Measurements from ENCODE around the gene MRPL21. TPM values are rescaled to one million over a fixed set of nuclear protein-coding genes. Genes with fewer than 3 reads are reported as not detected.
A peak's percentile ranks its signal among the peaks of the same experiment; 100 is the strongest.

Gene MRPL21
- total and polyA plus RNA-seq, 9 of the 15 experiments (the other 6 are each of a cell fraction or from before 2014, with no cell fraction given), result 196 to 618 (median 232) TPM

GRCh38 chr11:68842427-68843051 lies 61.1 kb downstream of the MRPL21 start:
- peak overlapping the region; percentile 81; the same call in 1 of the 2 replicates for H3K4me2 ChIP-seq (ENCODE audit: insufficient read depth, low read length)
- WGBS (ENCODE audit: insufficient coverage, low coverage, missing lambda C conversion rate), result 71% methylated on average over 14 of the region's 25 CpGs
- in situ Hi-C loops (cut with MboI) (loop anchor here (25.0 kb wide), 1 partner anchor 820 kb away; no protein-coding TSS in a partner anchor), intact Hi-C loops (cut with micrococcal nuclease) (no loop called here)
- H3K9me1 ChIP-seq (ENCODE audit: control insufficient read depth, insufficient read depth, low read length), result no peaks in the 10 kb centered on the region
- no peaks in the 10 kb centered on the region for H4K20me1 ChIP-seq (replicated peaks; ENCODE audit: control insufficient read depth, insufficient read depth, low read length)
- H3K4me3 ChIP-seq, result no peak overlapping the region
- no peak overlapping the region for H3K27ac ChIP-seq (ENCODE audit: extremely low read depth, low read depth, low read length)
- no peaks in the 10 kb centered on the region for H3K36me3 ChIP-seq (ENCODE audit: control insufficient read depth, insufficient read depth, low read length)
- POLR2A ChIA-PET, result interaction anchor here (0.6 to 0.7 kb wide), 2 partner anchors 10 to 99 kb away, joined by 3 read pairs; no protein-coding TSS in a partner anchor
- DNase-seq (ENCODE audit: extremely low read depth in 1 of 4, low spot score in 3 of 4) (no peak), FAIRE-seq (no peak), ATAC-seq (no peak)
- no peaks in the 10 kb centered on the region for H3K9me3 ChIP-seq (replicated peaks; ENCODE audit: control insufficient read depth, insufficient read depth, low read depth, low read length)
- peak overlapping the region; percentile 92; the same call in 1 of the 2 replicates for H2AFZ ChIP-seq (ENCODE audit: low read depth, low read length)
- peaks cover 20% of the 10 kb centered on the region for H3K79me2 ChIP-seq (ENCODE audit: control insufficient read depth, insufficient read depth, low read length)
- peaks cover 18 to 52% of the 10 kb centered on the region in 2 experiments; a peak in 4 of 5 replicates for H3K4me1 ChIP-seq (replicated peaks in 1 of 2; ENCODE audit: control insufficient read depth in 2 of 2, insufficient read depth in 2 of 2, low read length in 2 of 2)
- TF ChIP-seq FOXO4 (CRISPR knock-in tag; IDR thresholded peaks at IDR 0.05) (no peak), ZKSCAN8 (CRISPR knock-in tag; IDR thresholded peaks at IDR 0.05) (peak; percentile 95)
- peak overlapping the region in 1 of 2 experiments; percentile 89; a peak in 1 of 4 replicates for H3K9ac ChIP-seq (ENCODE audit: insufficient read depth in 1 of 2, low read depth in 2 of 2, low read length in 2 of 2)
- CTCF ChIA-PET (ENCODE audit: low intra/inter-chr PET ratio), result no interaction called here
- no TSS peak for BruUV-seq (replicated peaks)
- peaks cover 0 to under 1% of the 10 kb centered on the region in 2 experiments; a peak in 1 of 5 replicates for H3K27me3 ChIP-seq (ENCODE audit: control insufficient read depth in 2 of 2, insufficient read depth in 2 of 2, low read length in 2 of 2)

Measured in K562 (cell line).